ENCODE results near the gene AOPEP.

Gene AOPEP

DNA sequence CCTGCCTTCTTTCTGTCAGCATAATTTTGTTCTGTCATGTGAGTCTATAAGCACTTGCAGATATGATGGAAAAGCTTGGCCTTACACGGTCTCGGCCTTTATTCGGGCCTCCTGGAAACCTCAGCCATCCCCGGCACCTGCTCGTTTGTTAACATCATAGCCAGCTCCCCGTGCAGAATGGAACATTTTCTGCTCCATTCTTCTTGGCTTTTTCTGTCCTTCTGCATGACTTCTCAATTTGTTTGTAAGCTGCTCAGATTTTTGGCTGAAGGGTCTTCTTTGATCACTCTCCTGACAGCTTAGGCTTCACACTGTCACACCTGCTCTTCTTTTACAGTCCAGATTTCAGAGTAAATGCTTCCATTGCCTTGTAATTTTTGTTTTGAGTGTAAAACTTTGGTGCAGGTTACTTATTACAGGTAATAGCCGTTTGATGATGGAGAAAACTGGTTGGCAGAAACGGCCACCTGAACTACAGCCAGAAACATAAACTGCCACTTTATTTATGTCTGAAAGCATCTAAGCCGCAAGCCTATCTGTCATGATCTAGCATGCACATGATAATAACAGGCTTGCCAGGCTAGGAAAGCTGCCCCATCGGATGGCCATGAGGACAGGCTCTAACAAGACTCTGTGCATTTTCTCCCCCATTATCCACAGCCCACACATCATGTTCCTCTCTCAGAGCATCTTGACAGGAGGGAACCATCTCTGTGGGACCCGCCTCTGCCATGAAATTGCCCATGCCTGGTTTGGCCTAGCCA lies 197.0 kb downstream of the AOPEP start:
- no peak overlapping the region for H3K4me3 ChIP-seq (ENCODE audit: low read depth, low read length)
- TF ChIP-seq, protein P1, sequence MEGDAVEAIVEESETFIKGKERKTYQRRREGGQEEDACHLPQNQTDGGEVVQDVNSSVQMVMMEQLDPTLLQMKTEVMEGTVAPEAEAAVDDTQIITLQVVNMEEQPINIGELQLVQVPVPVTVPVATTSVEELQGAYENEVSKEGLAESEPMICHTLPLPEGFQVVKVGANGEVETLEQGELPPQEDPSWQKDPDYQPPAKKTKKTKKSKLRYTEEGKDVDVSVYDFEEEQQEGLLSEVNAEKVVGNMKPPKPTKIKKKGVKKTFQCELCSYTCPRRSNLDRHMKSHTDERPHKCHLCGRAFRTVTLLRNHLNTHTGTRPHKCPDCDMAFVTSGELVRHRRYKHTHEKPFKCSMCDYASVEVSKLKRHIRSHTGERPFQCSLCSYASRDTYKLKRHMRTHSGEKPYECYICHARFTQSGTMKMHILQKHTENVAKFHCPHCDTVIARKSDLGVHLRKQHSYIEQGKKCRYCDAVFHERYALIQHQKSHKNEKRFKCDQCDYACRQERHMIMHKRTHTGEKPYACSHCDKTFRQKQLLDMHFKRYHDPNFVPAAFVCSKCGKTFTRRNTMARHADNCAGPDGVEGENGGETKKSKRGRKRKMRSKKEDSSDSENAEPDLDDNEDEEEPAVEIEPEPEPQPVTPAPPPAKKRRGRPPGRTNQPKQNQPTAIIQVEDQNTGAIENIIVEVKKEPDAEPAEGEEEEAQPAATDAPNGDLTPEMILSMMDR (IDR thresholded peaks at IDR 0.05; ENCODE audit: borderline replicate concordance, insufficient read depth, low read depth, low read length): no peak

DNA sequence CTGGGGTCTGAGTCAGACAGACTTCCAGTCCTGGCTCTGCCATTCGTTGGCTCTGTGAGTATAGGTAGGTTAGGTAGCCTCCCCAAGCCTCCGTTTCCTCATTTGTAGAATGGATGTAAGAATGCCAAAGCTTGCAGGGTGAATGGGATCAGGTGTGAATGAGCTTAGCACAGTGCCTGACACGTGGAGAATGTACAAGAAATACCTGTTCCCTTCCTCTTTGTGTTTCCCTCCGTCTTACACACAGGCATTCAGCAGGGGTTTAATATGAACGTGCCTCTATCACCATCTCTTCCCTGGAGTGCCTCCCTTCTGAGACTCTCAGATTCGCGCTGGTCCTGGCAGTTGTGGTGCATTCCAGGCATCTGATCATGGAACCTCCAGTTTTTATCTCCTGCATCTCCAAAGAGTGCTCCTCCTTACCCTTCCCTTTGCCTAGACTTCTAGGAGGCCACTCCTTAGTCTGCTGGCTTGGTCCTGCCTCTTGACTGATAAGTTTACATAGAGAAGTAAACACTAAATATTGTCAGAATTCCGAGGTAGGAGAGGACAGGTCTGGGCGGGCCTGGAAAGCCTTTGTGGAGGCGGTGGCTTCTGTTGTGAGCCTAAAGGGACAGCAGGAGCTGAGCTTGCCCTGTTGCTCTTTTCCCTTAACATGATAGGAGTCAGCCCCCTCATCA lies 199.4 kb downstream of the AOPEP start:
- no peak overlapping the region for H3K4me3 ChIP-seq (ENCODE audit: low read depth, low read length)
- TF ChIP-seq, protein P1 (IDR thresholded peaks at IDR 0.05; ENCODE audit: borderline replicate concordance, insufficient read depth, low read depth, low read length): no peak

- H3K4me3 ChIP-seq (ENCODE audit: low read depth, low read length): no peak overlapping the region
- TF ChIP-seq, protein P1 (IDR thresholded peaks at IDR 0.05; ENCODE audit: borderline replicate concordance, insufficient read depth, low read depth, low read length): no peak
Observed at GRCh38 chr9:94926431-94926800, 199.9 kb downstream of the AOPEP start.

DNA sequence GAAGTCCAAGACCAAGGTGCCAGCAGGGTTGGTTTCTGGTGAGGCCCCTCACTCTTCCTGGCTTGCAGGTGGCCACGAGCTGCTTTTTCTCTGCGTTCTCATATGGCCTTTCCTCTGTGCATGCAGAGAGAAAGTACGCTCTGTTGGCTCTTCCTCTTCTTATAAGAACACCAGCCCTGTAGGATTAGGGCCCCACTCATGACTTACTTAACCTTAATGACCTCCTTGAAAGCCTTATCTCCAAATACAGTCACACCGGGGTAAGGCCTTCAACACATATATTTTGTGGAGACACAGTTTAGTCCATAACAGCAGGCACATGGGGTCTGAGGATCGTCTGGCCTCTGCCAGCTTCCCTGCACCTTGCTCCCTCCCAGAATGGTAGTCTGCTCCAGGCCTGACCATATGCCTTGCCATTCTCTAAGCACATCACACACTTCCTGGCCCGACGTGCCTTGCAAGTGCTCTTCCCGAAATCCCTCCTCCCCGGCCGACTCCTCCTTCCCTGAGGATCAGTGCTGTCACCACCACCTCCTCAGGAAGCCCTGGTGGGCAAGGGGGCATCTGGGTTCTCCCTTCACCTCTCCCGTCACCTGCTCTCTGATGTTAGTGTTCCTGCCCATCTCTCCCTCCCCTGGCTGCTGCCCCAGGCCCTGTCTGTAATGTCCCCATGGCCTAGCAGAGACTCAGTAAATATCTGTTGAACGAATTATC lies 200.7 kb downstream of the AOPEP start:
- TF ChIP-seq, protein P1 (IDR thresholded peaks at IDR 0.05; ENCODE audit: borderline replicate concordance, insufficient read depth, low read depth, low read length): no peak
- no peak overlapping the region for H3K4me3 ChIP-seq (ENCODE audit: low read depth, low read length)

DNA sequence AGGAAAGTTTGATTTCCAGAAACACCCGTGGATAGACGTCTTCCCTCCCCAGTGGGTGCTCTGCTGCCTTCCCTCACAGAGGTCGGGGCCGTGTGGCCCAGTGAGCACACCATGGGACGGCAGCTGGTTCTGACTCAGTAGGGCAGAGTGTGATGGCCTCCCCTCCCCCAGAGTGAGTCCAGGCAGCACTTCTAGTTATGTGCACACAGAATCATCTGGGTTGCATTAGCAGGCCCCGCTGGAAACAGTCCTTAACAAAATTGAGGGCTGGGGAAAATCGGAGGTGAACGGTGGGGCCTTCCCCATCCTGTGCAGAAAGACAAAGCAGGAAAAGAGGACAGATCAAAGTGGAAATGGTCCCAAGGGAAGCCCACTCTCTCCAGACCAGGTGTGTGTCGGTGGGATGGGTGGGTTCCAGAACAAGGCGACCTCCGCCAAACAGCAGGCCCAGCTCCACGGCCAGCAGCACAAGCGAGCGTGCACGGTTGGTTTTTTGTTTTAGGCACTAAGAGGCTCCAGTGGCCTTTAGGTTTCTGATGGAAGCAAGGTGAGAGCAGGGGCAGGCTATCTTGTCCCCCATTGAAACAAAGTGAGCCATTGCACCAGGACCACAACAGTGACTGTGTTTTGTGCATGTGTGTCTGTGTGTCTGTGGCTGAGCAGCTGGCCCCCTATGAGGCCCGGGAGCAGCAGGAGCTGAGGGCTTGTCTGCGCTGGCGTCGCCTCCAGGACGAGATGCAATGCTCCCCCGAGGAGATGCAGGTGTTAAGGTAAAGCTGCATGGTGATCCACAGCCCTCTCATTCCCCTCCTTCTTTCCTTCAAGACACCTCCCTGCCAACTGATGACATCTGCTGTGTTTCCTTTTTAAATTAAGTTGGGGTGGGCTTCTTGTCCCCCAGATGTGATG lies 201.5 kb downstream of the AOPEP start:
- TF ChIP-seq, protein P1 (IDR thresholded peaks at IDR 0.05; ENCODE audit: borderline replicate concordance, insufficient read depth, low read depth, low read length): no peak
- no peak overlapping the region for H3K4me3 ChIP-seq (ENCODE audit: low read depth, low read length)

GRCh38 chr9:94928691-94929368 lies 202.3 kb downstream of the AOPEP start:
- TF ChIP-seq, protein P1 (IDR thresholded peaks at IDR 0.05; ENCODE audit: borderline replicate concordance, insufficient read depth, low read depth, low read length): no peak

More at GRCh38 chr9:94928691-94929368, 202.3 kb downstream of the AOPEP start:
- no peak overlapping the region for H3K4me3 ChIP-seq (ENCODE audit: low read depth, low read length)

Data from GM12875 (cell line).